ENCODE measurements around the gene FMN1. TPM values are rescaled to one million over a fixed set of nuclear protein-coding genes. Genes with fewer than 3 reads are reported as not detected.

FMN1 gene
- total and polyA plus RNA-seq, 2 experiments from 2014 or later: 0.53 to 1.8 TPM

DNA sequence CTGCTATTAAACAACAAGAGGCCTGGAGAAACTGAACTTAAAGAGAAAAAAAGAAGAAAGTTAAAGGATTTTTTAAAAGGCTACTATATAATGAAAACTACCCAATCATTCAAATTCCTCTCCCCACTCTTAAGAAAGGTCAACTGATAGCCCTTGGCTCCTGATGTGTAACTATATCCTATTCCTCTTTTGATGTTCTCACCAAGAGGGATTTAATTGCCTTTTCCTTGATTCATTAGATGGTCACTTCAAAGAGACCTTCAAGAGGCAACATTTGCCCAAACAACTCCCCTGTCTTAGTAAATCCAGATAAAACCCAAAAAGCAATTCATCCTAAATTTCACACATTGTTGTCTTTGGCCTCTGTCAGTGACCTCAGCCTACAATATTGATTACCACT, 86.0 kb downstream of the FMN1 start:
- Histone ChIP-seq H3K4me3 (no peak overlapping the region), H3K27ac (no peak overlapping the region), H3K9me3 (ENCODE audit: low read depth) (no peaks in the 10 kb centered on the region), H3K27me3 (no peaks in the 10 kb centered on the region), H3K4me1 (ENCODE audit: low read depth) (peaks cover 56% of the 10 kb centered on the region), H3K36me3 (no peaks in the 10 kb centered on the region)
- TF ChIP-seq, protein P1, sequence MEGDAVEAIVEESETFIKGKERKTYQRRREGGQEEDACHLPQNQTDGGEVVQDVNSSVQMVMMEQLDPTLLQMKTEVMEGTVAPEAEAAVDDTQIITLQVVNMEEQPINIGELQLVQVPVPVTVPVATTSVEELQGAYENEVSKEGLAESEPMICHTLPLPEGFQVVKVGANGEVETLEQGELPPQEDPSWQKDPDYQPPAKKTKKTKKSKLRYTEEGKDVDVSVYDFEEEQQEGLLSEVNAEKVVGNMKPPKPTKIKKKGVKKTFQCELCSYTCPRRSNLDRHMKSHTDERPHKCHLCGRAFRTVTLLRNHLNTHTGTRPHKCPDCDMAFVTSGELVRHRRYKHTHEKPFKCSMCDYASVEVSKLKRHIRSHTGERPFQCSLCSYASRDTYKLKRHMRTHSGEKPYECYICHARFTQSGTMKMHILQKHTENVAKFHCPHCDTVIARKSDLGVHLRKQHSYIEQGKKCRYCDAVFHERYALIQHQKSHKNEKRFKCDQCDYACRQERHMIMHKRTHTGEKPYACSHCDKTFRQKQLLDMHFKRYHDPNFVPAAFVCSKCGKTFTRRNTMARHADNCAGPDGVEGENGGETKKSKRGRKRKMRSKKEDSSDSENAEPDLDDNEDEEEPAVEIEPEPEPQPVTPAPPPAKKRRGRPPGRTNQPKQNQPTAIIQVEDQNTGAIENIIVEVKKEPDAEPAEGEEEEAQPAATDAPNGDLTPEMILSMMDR (IDR thresholded peaks at IDR 0.05; ENCODE audit: low read depth, low read length): no peak
- no peak for DNase-seq (ENCODE audit: low read depth in 1 of 2, low spot score in 1 of 2)

DNA sequence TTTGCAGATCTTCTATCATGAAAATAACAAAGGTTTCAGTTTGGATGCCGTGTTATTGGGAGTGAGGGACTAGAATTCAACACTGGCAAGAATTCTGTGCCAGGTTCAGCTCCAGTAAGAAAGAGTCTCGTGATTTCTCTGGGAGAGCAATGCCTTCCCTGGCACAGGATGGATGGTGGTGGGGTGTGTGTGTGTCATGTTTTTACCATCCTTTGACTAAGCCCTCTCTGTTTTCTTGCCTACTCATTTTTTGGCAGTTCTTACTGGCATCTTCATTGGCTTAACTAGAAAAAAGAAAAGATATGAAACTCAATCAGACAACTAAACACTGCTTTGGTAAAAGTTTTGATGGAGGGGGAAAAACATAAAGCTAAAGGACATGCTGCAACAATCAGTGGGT, 86.6 kb downstream of the FMN1 start:
- Histone ChIP-seq H3K27ac (no peak overlapping the region), H3K9me3 (ENCODE audit: low read depth) (no peaks in the 10 kb centered on the region), H3K27me3 (no peaks in the 10 kb centered on the region), H3K4me3 (no peak overlapping the region), H3K36me3 (no peaks in the 10 kb centered on the region), H3K4me1 (ENCODE audit: low read depth) (peaks cover 50% of the 10 kb centered on the region)
- DNase-seq (ENCODE audit: low read depth in 1 of 2, low spot score in 1 of 2): no peak
- TF ChIP-seq, protein P1 (IDR thresholded peaks at IDR 0.05; ENCODE audit: low read depth, low read length): no peak

DNA sequence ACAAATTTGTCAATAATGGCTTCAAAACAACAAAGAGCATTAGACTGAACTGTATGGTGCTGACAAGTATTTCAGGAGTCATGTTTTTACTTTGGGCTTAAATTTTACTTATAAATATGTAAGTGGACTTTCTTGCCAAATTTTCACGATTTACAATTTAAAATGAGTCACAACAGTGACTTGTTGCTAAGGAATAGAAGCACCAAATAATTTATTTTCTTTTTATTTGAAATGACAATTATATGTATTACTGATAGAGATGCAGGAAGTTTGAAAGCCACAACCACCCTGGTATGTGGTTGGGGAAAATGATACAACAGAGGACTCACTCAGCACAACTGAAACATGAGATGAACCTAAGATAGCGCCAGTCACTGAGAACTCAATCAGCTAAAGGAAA, 90.3 kb downstream of the FMN1 start:
- peak in 1 of 2 donors; percentile 37 for DNase-seq (ENCODE audit: low read depth in 1 of 2, low spot score in 1 of 2)
- TF ChIP-seq, protein P1 (IDR thresholded peaks at IDR 0.05; ENCODE audit: low read depth, low read length): no peak
- Histone ChIP-seq H3K4me1 (ENCODE audit: low read depth) (peaks cover 24% of the 10 kb centered on the region), H3K9me3 (ENCODE audit: low read depth) (no peaks in the 10 kb centered on the region), H3K27ac (no peak overlapping the region), H3K36me3 (no peaks in the 10 kb centered on the region), H3K27me3 (no peaks in the 10 kb centered on the region), H3K4me3 (no peak overlapping the region)

DNA sequence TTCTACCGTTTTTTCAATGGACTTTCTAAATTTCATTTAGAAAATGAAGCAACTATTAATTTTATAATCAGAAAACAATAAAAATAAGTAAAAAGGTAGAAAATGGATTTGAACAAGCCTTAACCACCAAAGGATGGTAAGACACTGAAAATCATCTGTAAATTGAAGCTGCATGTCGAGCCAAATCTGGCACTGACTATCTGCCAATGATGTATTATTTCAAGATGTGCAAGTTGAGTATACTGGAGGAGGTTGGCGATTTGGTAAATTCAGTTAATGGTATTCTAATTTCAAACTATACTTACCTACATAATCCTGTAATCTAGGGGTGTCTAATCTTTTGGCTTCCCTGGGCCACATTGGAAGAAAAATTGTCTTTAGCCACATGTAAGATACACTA, 93.5 kb downstream of the FMN1 start:
- no peak overlapping the region for H3K4me3 ChIP-seq
- peaks cover 16% of the 10 kb centered on the region for H3K4me1 ChIP-seq (ENCODE audit: low read depth)
- H3K9me3 ChIP-seq (ENCODE audit: low read depth): no peaks in the 10 kb centered on the region
- no peak overlapping the region for H3K27ac ChIP-seq
- no peaks in the 10 kb centered on the region for H3K36me3 ChIP-seq
- DNase-seq (ENCODE audit: low read depth in 1 of 2, low spot score in 1 of 2): no peak
- TF ChIP-seq, protein P1 (IDR thresholded peaks at IDR 0.05; ENCODE audit: low read depth, low read length): no peak
- H3K27me3 ChIP-seq: no peaks in the 10 kb centered on the region

DNA sequence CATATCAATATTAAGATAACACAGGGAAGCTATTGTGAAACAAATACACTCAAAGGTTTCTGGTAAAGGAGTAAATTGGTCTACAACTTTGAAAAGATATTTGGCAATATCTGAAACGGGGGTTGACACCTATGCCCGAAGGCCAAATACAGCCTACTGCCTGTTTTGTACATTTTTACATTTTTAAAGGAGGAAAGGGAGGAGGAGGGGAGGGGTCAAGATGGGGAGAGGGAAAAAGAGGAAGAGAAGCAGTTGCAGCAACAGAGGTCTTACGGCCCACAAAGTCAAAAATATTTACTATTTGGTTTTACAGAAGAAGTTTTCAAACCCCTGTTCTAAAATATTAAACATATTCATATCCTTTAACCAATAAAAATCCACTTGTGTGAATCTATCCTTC, 94.2 kb downstream of the FMN1 start:
- H3K4me1 ChIP-seq (ENCODE audit: low read depth): peaks cover 16% of the 10 kb centered on the region
- H3K4me3 ChIP-seq: no peak overlapping the region
- H3K9me3 ChIP-seq (ENCODE audit: low read depth): no peaks in the 10 kb centered on the region
- no peaks in the 10 kb centered on the region for H3K36me3 ChIP-seq
- DNase-seq (ENCODE audit: low read depth in 1 of 2, low spot score in 1 of 2): no peak
- TF ChIP-seq, protein P1 (IDR thresholded peaks at IDR 0.05; ENCODE audit: low read depth, low read length): no peak
- no peak overlapping the region for H3K27ac ChIP-seq
- H3K27me3 ChIP-seq: no peaks in the 10 kb centered on the region

DNA sequence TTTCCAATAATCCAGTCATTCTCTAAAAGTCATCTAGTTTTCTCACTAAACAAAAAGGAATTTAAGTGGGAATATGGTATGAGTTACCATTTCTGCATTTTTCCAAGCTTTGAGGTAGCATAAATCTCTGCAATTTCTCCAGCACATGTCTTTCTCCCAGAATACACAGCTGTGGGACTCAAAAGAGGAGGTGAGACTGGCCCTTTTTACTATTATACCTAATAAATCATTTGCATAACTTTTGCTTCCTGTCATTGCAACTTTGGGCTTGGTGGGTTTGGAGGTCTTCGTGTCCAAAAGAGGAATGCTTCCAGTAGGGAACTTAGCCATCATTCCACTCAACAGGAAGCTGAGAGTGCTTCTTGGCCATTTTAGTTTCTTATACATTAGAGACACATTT, 94.8 kb downstream of the FMN1 start:
- no peak for DNase-seq (ENCODE audit: low read depth in 1 of 2, low spot score in 1 of 2)
- Histone ChIP-seq H3K4me1 (ENCODE audit: low read depth) (peaks cover 13% of the 10 kb centered on the region), H3K9me3 (ENCODE audit: low read depth) (no peaks in the 10 kb centered on the region), H3K27ac (no peak overlapping the region), H3K27me3 (no peaks in the 10 kb centered on the region), H3K4me3 (no peak overlapping the region), H3K36me3 (no peaks in the 10 kb centered on the region)
- TF ChIP-seq, protein P1 (IDR thresholded peaks at IDR 0.05; ENCODE audit: low read depth, low read length): no peak

Measured in cardiac muscle cell (in vitro differentiated cells and primary cell).